SK-MEL-5 (cell line): Measurements from ENCODE around the gene HECTD1. TPM values are rescaled to one million over a fixed set of nuclear protein-coding genes. Genes with fewer than 3 reads are reported as not detected.
A peak's percentile ranks its signal among the peaks of the same experiment; 100 is the strongest.

Experiments
- DNase-seq: peaks from one replicate; pipeline ENCODE4 v3.0.0-alpha.2; 2016; ENCODE audit warnings: low read depth, low spot score
- in situ Hi-C: cut with HindIII; loops from 2 replicates; pipeline ENCODE4 v1.10.0; 2016; ENCODE audit warnings: low sequenced_read_pairs, high pct_unique_total_duplicates, low pct_unique_long_range_greater_than_20kb
- total RNA-seq: library from RNA; depleted of rRNA; stranded (reverse); fragments of >200 nt; shearing (Covaris generic); gene quantifications from 2 replicates; pipeline ENCODE4 v1.2.3, GENCODE V29; 2014

HECTD1 gene
- total RNA-seq, 1 experiment from 2014 or later = 141 TPM

DNA sequence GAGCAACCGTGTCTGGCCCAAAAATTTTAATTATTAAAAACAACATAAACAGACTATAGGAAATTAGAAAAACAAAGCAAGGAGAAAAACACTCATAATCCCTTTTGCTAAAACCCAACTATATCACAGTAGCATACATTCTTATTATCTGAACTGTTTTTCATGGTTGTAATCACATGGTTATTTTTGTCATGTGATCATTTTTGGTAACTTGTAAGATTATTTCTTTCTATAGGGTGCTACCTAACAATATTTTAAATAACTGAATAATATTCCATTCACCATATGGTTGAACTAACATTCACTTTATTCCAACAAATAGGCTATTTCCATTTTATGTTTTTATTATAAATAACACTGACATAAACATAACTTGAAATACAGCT, 23.0 kb upstream of the HECTD1 start:
- in situ Hi-C loops = no loop called here
- no peak for DNase-seq

DNA sequence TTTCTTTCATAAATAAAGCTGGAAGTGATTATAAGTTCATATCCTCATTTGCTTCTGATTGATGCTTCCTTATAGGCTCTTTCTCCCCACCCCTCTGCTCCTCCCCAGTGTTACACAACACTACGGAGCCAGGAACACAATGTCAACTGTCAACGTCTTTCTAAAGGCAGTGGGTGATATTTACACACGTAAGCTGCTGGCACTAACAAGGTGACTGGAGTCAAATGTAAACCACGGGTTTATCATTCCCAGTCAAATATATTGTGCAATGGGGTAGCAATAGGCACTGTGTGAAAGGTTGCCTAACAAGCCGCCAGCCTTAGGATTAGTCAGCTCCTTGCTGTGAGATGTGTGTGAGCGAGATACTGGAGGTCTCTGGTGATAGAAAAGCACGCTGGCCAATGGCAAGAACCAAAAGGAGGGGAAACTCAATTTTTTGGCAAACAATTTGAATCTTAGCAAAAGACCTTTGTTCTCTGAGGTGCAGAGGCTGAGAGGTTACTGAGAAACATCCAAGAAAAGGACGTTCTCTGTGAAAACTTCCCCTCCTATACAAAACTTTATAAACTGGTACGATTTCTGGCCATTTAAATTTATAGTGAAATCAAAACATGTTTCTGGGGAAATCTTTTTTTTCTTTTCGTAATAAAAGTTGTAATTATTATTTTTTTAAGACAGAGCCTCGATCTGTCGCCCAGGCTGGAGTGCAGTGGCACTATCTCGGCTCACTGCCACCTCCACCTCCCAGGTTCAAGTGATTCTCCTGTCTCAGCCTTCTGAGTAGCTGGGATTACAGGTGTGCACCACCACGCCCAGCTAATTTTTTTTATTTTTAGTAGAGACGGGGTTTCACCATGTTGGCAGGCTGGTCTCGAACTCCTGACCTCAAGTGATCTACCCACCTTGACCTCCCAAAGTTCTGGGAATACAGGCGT, 22.3 kb upstream of the HECTD1 start:
- DNase-seq = peak; percentile 99
- in situ Hi-C loops = no loop called here

DNA sequence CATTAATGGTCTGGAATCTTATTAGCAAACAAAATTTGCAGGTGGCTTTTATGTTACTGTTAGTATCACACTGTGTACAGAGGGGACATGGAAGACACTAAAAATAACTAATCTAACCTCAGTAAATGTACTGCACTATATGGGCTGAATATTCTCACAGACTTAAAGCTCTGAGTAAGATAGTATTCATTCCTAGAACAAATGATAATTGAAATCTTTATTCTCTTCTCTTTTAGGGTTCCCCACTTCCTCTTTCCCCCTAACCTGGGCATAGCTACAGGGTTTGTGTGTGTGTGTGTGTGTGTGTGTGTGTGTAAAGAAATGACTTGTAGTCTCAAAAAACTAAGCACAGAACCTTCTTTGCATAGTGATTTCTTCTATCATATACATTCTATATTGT, 21.4 kb upstream of the HECTD1 start:
- in situ Hi-C loops = no loop called here
- DNase-seq = no peak

DNA sequence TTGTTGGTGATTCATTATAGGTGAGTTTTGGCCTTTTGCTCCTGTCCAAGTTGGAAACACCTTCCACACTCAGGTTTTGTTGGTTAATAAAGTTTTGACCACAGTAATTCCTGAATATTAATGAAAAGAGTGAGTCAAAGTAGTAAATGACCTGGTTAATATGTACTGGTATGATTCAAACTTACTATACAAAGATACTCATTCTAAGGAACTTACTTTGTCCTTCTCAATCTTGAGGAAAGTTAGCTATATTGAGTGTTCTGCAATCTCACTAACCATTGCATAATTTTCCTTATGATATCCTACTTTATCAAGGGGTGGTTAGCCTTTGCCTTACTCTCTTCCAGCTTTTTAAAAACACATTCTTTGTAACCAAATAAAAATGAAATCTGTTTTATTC, 20.9 kb upstream of the HECTD1 start:
- in situ Hi-C loops = no loop called here
- DNase-seq = no peak

DNA sequence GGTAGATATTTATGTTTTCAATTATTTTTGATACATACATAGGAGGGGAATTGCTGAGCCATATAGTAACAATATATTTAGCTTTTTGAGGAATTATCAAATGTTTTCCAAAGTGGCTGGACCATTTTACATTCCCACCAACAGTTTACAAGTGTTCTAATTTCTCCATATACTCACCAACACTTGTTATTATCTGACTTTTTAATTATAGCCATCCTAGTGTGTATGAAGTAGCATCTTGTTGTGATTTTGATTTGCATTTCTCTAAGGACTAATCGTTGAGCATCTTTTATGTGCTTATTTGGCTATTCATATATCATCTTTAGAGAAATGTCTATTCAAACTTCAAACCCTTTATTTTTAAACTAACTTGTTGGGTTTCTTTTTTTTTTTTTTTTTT, 17.2 kb upstream of the HECTD1 start:
- in situ Hi-C loops = no loop called here
- DNase-seq = no peak

DNA sequence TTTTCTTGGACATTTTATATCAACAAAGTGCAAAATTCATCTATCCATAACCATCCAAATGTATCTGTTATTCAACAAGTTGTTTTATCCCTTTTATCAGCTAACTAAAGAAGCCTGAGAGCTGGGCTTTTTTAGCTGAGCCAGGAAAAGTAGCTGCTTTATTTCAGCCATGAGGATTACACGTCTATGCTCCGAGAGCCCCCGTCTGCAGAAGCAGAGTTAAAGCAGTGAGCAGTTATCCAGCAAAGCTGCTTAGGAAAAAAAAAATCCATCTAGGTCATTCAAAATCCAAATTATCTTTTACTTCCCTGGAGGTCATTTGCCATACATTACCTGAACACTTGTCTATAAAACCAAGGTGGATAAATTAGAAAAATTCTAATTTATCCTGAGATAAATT, 15.7 kb upstream of the HECTD1 start:
- in situ Hi-C loops = no loop called here
- DNase-seq = no peak

DNA sequence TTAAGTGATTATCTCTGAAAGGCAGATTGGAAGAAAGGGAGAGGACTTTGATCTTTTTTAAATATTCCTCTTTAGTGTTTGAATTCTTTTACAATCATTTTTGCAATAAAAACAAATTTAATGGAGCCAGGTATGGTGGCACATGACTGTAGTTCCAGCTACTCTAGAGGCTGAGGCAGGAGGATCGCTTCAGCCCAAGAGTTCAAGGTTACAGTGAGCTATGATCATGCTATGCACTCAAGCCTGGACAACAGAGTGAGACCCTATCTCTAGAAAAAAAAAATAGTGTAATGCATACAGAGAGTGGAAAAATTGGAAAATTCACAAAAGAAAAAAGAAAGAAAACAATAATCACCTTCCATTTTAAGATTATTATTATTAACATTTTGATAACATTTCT, 15.2 kb upstream of the HECTD1 start:
- DNase-seq = no peak
- in situ Hi-C loops = no loop called here

DNA sequence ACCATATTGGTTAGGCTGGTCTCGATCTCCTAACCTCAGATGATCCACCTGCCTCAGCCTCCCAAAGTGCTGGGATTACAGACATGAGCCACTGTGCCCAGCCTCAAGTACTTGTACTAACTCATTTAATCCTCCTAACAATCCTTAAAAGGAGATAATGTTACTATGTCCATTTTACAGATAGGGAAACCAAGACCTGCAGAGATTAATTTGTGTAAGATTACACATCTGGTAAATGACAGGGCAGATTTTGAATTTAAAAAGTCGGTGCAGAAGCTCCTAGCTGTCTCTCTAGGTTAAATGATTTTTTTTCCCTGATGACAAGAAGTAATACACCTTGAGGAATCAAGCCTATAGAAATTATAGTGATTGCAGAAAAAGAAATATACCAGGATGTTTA, 13.7 kb upstream of the HECTD1 start:
- in situ Hi-C loops = no loop called here
- DNase-seq = no peak

DNA sequence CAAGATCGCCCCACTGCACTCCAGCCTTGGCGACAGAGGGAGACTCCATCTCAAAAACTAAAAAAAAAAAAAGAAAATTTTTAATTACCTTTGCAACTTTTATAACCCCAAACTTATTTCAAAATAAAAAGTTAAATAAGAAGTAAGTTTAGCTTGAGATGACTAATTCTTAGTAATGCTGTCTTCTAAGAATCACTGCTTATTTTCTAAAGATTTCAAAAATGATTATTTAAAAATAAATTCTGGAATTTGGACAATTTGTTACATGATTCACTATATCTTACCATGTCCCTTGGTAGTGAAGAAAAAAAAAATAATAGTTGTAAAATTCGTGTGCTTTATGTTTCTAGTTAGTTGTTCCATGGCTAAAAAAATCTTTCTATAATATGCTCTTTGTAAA, 11.6 kb upstream of the HECTD1 start:
- no peak for DNase-seq
- in situ Hi-C loops = no loop called here

DNA sequence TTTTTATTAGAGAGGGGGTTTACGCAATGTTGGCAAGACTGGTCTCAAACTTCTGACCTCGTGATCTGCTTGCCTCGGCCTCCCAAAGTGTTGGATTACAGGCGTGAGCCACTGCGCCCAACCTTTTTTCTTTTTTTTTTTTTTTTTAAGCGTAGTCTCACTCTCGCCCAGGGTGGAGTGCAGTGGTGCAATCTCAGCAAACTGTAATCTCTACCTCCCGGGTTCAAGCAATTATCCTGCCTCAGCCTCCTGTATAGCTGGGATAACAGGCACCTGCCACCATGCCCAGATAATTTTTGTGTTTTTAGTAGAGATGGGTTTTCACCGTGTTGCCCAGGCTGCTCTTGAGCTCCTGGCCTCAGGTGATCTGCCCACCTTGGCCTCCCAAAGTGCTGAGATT, 8.8 kb upstream of the HECTD1 start:
- DNase-seq = no peak
- in situ Hi-C loops = no loop called here

DNA sequence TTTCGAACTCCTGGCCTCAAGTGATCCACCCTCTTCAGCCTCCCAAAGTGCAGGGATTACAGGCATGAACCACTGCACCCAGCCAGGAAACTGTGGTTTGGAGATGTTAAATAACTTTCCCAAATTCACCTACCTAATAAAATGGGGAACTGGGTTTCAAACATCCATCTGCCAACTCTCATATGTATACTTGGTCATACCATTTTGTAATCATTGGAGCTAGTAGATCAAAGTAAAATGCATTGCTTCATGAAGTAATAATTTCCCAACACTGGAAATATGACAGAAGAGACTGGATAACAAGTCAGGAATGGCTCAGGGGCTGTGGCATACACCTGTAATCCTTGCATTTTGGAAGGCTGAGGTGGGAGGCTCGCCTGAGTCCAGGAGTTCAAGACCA, 5.3 kb upstream of the HECTD1 start:
- no peak for DNase-seq
- in situ Hi-C loops = no loop called here

DNA sequence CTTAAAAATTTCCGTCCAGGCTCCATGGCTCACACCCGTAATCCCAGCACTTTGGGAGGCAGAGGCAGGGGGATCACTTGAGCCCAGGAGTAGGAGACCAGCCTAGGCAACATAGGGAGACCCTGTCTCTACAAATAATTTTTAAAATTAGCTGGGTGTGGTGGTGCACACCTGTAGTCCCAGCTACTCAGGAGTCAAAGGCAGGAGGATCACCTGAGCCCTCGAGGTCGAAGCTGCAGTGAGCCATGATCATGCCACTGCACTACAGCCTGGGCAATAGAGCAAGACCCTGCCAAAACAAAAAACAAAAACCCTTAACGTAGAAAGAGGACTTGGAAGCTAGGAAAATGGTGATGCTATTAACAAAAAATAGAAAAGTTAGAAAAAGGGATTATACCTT, 2.0 kb upstream of the HECTD1 start:
- no peak for DNase-seq
- in situ Hi-C loops = no loop called here

DNA sequence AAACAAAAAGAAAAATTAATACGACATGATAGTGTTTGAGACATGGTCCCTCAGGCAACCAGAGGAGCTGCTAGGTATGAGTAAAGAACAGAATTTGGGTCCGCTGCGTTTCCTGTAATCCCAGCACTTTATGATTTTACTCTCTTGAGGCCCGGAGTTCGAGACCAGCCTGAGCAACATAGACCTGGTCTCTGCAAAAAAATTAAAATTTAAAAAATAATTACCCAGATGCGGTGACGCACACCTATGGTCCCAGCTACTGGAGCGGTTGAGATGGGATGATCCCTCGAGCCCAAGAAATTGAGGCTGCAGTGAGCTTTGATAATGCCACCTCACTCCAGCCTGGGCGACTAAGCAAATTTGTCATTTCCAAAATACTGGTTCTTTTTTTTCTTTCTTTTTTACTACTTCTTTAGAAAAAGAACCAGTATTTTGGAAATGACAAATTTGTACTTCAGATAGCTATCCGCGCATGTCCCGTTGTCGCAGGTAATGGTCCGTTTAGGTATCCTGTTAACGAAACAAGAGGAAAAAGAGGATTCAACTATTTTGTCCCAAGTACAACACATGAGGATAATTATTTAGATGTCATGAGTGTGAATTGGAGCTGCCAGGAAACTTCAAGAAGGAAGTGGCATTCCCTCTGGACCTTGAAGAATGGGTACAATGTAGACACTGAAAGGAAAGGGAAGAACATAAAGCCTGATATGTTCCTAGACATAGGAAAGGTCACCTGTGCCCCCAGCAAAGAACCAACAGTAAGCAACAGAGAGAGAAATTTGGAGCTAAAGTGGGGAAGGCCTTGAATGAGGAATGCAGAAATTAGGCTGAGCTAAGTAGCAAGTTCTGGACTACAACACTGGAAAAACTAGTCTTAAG, 1.2 kb upstream of the HECTD1 start:
- no peak for DNase-seq
- in situ Hi-C loops = no loop called here

DNA sequence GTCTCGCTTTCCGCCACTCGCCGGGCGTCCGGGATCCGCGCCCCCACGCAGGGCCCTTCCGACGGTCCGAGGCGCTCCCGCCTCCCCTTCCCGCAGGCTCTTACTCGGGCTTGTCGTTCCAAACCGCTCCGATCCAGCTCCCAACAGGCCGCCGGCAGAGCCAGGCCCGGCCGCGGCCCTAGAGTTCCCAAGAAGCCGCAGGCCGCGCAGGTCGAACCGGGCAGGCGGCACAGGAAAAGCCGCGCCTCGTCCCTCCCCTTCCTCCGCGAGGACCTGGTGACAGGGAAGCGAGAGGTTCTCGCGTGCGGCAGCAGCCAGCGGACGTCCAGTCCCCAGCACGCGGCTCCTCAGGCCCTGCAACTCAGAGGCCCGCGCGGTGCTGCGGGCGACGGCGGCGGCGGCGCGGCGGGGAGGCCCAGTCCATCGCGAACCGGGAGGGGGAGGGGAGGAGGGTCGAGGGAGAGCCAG, 272 bp downstream of the HECTD1 start:
- in situ Hi-C loops = no loop called here
- peak; percentile 86 for DNase-seq

DNA sequence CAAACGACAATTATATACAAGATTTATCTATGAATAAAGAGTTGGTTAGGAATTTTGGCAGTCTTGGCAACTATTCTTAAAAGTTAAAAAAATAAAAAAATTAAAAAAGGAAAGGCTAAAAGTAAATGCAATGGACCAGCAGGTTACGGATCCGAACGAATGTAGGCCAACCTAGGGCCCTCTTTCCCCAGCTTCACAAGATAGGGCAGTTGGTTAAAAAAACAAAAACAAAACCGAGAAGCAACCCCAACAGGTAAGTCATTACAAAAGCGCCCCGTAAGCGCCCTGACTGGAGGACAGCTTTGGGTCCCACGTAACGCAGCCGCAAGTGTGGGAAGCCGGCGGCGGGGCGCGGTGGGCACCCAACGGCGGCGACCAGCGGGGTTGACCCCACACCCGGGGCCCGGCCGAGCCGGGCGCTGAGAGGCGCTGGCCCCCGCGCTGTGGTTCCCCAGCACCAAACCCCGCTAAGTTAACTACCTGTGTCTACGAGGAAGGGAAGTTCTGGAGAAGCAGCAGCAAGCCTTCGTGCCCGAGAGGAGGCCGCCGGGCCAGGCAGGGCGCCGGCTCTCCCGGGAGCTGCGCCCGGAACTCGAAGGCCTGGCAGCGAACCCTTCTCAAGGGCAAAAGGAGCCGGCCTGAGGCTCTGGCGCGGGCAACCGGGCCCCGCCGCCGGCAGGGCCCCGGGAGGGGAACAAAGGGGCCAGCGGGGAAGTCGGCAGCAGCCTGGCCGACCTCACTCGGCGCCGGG, 882 bp downstream of the HECTD1 start:
- DNase-seq = no peak
- in situ Hi-C loops = no loop called here

DNA sequence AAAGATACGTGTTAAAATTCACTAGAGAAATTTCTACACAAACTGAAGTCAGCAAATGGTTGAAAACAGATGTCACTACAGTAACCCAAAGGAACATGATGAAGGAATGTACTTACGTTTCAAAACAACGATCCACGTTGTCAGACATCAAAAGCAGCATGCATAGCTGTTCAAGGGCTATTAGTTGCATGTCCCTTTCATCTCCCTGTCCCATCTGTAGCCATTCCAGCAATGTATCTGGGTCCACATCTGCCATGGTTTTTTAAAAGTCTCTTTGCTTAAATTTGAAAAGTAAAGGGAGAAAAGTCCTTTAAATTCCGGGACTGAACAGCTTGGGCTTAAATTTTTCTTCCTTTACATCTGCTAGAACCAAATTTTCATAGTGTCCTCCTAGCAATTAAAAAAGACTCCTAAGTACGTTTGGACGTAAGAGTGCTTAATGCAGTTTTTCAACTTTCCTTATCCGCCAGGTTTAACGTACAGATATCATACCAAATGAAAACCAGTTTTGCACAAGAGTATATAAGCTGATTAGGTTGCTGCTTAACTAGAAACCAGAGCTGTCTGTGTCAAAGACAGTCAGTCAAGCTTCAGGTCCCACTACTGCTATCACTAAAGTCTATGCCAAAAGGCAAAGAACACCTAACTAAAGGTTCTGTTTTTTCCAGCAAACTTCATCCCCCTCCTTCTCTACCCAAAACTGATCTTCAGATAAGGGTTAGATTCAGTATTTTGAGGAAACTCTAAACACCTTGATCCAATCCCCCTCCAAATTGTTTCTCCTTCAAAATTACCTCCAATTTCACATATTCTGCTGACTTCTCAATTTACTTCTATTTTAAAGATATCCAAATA, 1.7 kb downstream of the HECTD1 start:
- in situ Hi-C loops = no loop called here
- peak; percentile 62 for DNase-seq
